Esophagus squamous epithelium (tissue), 5 donors: ENCODE data around the gene TBCK. TPM values are rescaled to one million over a fixed set of nuclear protein-coding genes. Genes with fewer than 3 reads are reported as not detected.

ENCODE experiments used
- DNase-seq: peaks from one replicate; lab custom pipeline; 2025; lab: John Stamatoyannopoulos, UW
- H3K27ac ChIP-seq, 4 donors: fragments of 200-600 bp; sonication (generic); one replicate each; pipeline ENCODE4 v1.5.1; 2016 to 2019; ENCODE audit warnings: mild to moderate bottlenecking in 1 of 4
- H3K27me3 ChIP-seq, 4 donors: fragments of 200-600 bp; sonication (generic); 1 replicate in 3 of 4; 2 replicates in 1 of 4; pipeline versions ENCODE4 v1.5.1 to v1.6.0; 2017 to 2021; ENCODE audit warnings: antibody characterized with exemption in 1 of 4
- H3K36me3 ChIP-seq, 3 donors: fragments of 200-600 bp; sonication (generic); one replicate each; pipeline ENCODE4 v1.5.1; 2016 to 2019
- H3K4me1 ChIP-seq, 3 donors: fragments of 200-600 bp; sonication (generic); one replicate each; pipeline ENCODE4 v1.5.1; 2017 to 2019
- H3K4me3 ChIP-seq, 4 donors: fragments of 200-600 bp; sonication (generic); 1 replicate in 3 of 4; 2 replicates in 1 of 4; pipeline ENCODE4 v1.5.1; 2016 to 2019; ENCODE audit warnings: mild to moderate bottlenecking in 2 of 4, moderate library complexity in 1 of 4
- H3K9me3 ChIP-seq, 3 donors: fragments of 200-600 bp; sonication (generic); one replicate each; pipeline ENCODE4 v1.5.1; 2016 to 2019
- CTCF ChIP-seq, 6 experiments: fragments of 450-650 bp in 4 of 6; fragments of 200-600 bp in 2 of 6; sonication (generic) in 2 of 6; IDR thresholded peaks; one replicate each; pipeline ENCODE4 v1.5.1; 2016 to 2019; ENCODE audit warnings: antibody characterized with exemption in 6 of 6, mild to moderate bottlenecking in 4 of 6, moderate library complexity in 4 of 6
- POLR2A ChIP-seq, 4 donors: fragments of 450-650 bp; IDR thresholded peaks; one replicate each; pipeline ENCODE4 v1.6.1; 2017; ENCODE audit warnings: antibody characterized with exemption in 4 of 4, mild to moderate bottlenecking in 4 of 4, moderate library complexity in 3 of 4
- WGBS, 2 donors: methylation state at CpG; one replicate each; pipeline ENCODE4 v1.1.5; 2018; 5-methylcytosine and 5-hydroxymethylcytosine counted together
- intact Hi-C: fragments of 100-400 bp; cut with DNase I; formaldehyde crosslinking; loops from one replicate; pipeline ENCODE4 v1.15.0; 2022
- total RNA-seq, 4 donors: library from RNA; depleted of rRNA; stranded (reverse); fragments of >200 nt; gene quantifications; one replicate each; pipeline ENCODE4 v1.1.0, GENCODE V29; 2016
- donor health status: DM: yes; HTN: yes; CAD: no.

TBCK gene
- total RNA-seq, 4 donors from 2014 or later, result 14.2 to 29.8 (median 16.9) TPM

- H3K27ac ChIP-seq, result no peak overlapping the region
- no peaks in the 10 kb centered on the region for H3K27me3 ChIP-seq
- no peak for TF ChIP-seq POLR2A (IDR thresholded peaks at IDR 0.05)
- TF ChIP-seq CTCF (IDR thresholded peaks at IDR 0.05), result no peak
- no peaks in the 10 kb centered on the region for H3K9me3 ChIP-seq
- DNase-seq, result no peak
- no peaks in the 10 kb centered on the region for H3K36me3 ChIP-seq
- peaks cover 0 to 15% (median 8%) of the 10 kb centered on the region in 3 donors for H3K4me1 ChIP-seq
- intact Hi-C loops, result no loop called here
- no peak overlapping the region for H3K4me3 ChIP-seq
- 38 to 62% methylated on average over 2 of the region's 2 CpGs for WGBS, 2 donors
Observed at GRCh38 chr4:106038012-106038411, 278.0 kb downstream of the TBCK start.

- intact Hi-C loops, result no loop called here
- TF ChIP-seq POLR2A (IDR thresholded peaks at IDR 0.05) (no peak), CTCF (IDR thresholded peaks at IDR 0.05) (no peak)
- H3K27ac ChIP-seq, result no peak overlapping the region
Observed at GRCh38 chr4:106036848-106037247, 279.2 kb downstream of the TBCK start.

DNA sequence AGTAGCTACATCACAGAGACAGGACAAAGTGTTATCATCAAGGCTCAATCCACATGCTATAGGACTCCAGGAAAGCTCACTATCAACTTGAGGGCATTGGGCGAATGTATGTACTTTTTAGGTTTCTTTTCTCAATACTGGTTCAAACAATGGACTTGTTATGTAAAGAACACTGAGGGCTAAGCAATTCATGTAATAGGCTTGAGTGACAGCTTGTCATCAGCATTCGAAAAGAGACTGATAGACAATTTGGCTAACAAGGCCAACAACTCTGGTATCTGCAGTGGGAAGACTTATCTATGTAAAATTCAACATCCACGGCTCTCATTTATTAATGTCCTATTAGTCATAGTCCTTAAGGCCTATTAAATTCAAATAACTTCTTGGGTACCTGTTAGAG, 279.7 kb downstream of the TBCK start:
- no peak overlapping the region for H3K27ac ChIP-seq
- H3K27me3 ChIP-seq, result no peaks in the 10 kb centered on the region
- 76 to 83% methylated on average over 3 of the region's 3 CpGs for WGBS, 2 donors
- peaks cover 0 to 15% (median 11%) of the 10 kb centered on the region in 3 donors for H3K4me1 ChIP-seq
- no peak overlapping the region for H3K4me3 ChIP-seq
- TF ChIP-seq POLR2A (IDR thresholded peaks at IDR 0.05) (no peak), CTCF (IDR thresholded peaks at IDR 0.05) (no peak)
- intact Hi-C loops, result no loop called here
- DNase-seq, result no peak
- no peaks in the 10 kb centered on the region for H3K9me3 ChIP-seq
- no peaks in the 10 kb centered on the region for H3K36me3 ChIP-seq

More at GRCh38 chr4:106036848-106037247, 279.2 kb downstream of the TBCK start:
- Histone ChIP-seq H3K27me3 (no peaks in the 10 kb centered on the region), H3K9me3 (no peaks in the 10 kb centered on the region), H3K4me3 (no peak overlapping the region), H3K36me3 (no peaks in the 10 kb centered on the region), H3K4me1 (peaks cover 0 to 15% (median 11%) of the 10 kb centered on the region in 3 donors)
- 56 to 74% methylated on average over 2 of the region's 2 CpGs for WGBS, 2 donors
- no peak for DNase-seq

DNA sequence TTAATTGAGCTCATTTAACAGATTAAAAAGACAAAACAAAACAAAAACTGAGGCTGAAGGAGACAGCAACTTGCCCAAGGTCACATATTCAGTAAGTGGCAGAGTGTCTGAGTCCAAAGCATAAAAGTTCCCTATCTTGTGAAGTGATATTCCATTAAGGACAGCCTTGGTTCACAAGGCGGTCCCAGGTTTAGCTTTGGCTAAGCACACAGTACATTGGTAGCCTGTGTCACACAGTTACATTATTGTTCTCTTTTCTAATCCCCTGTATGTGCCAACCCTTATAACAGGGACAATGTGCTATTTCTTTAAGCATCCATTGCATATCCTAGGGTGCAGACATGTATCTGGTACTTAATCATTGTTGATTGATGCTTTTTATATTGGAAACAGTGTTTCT, 280.8 kb downstream of the TBCK start:
- TF ChIP-seq CTCF (IDR thresholded peaks at IDR 0.05) (no peak), POLR2A (IDR thresholded peaks at IDR 0.05) (no peak)
- Histone ChIP-seq H3K9me3 (no peaks in the 10 kb centered on the region), H3K27me3 (peaks cover 0 to 2% (median 0%) of the 10 kb centered on the region in 4 donors), H3K4me3 (no peak overlapping the region), H3K36me3 (no peaks in the 10 kb centered on the region), H3K27ac (no peak overlapping the region), H3K4me1 (peaks cover 0 to 15% (median 11%) of the 10 kb centered on the region in 3 donors)
- no peak for DNase-seq
- intact Hi-C loops, result no loop called here
- WGBS, 2 donors, result 100% methylated on average over 1 of the region's 1 CpG

- Histone ChIP-seq H3K4me3 (no peak overlapping the region), H3K36me3 (no peaks in the 10 kb centered on the region), H3K4me1 (peaks cover 0 to 11% (median 11%) of the 10 kb centered on the region in 3 donors), H3K9me3 (no peaks in the 10 kb centered on the region), H3K27ac (no peak overlapping the region), H3K27me3 (peaks cover 0 to 2% (median 0%) of the 10 kb centered on the region in 4 donors)
- TF ChIP-seq CTCF (IDR thresholded peaks at IDR 0.05), result no peak
- TF ChIP-seq POLR2A (IDR thresholded peaks at IDR 0.05), result no peak
- intact Hi-C loops, result no loop called here
- DNase-seq, result no peak
Observed at GRCh38 chr4:106034751-106035150, 281.3 kb downstream of the TBCK start.
